Renal cortex interstitium (tissue), 11 donors: ENCODE data around the gene IGF1R. TPM values are rescaled to one million over a fixed set of nuclear protein-coding genes. Genes with fewer than 3 reads are reported as not detected.
A peak's percentile ranks its signal among the peaks of the same experiment; 100 is the strongest.

Experiments used
- DNase-seq, 11 donors: peaks; one replicate each; pipeline ENCODE4 v3.0.0-alpha.2; 2013; ENCODE audit warnings: low read depth in 9 of 11, low spot score in 4 of 11; ENCODE audit errors: extremely low read depth in 1 of 11
- polyA plus RNA-seq, 3 donors: library from polyadenylated mRNA; unstranded; fragments of 120-200 nt; gene quantifications; one replicate each; pipeline ENCODE4 v1.2.1, GENCODE V29; 2013; ENCODE audit not compliant: insufficient read length in 3 of 3

IGF1R gene
- polyA plus RNA-seq, 3 donors = 44.8 to 64.2 (median 50.6) TPM

- DNase-seq = no peak
Observed at GRCh38 chr15:98635848-98636247, 12.5 kb upstream of the IGF1R start.

- DNase-seq = no peak
Observed at GRCh38 chr15:98643115-98643514, 5.2 kb upstream of the IGF1R start.

GRCh38 chr15:98646546-98647025 is 1.8 kb upstream of the IGF1R start:
- DNase-seq = no peak

GRCh38 chr15:98647026-98647773 is 1.1 kb upstream of the IGF1R start:
- peak in 9 of 11 donors; percentile 50 to 78 (median 68) for DNase-seq

- DNase-seq = peak in 5 of 11 donors; percentile 43 to 51 (median 49)
Observed at GRCh38 chr15:98648654-98649471, 524 bp downstream of the IGF1R start.

GRCh38 chr15:98649472-98650416 is 1.4 kb downstream of the IGF1R start:
- peak in 4 of 11 donors; percentile 28 to 45 (median 36) for DNase-seq

GRCh38 chr15:98650417-98651035 is 2.2 kb downstream of the IGF1R start:
- peak in 7 of 11 donors; percentile 32 to 54 (median 50) for DNase-seq

GRCh38 chr15:98651036-98651481 is 2.7 kb downstream of the IGF1R start:
- peak in 5 of 11 donors; percentile 23 to 61 (median 38) for DNase-seq

GRCh38 chr15:98651581-98652220 is 3.4 kb downstream of the IGF1R start:
- peak in 2 of 11 donors; percentile 31 to 40 for DNase-seq

GRCh38 chr15:98653686-98654085 is 5.3 kb downstream of the IGF1R start:
- DNase-seq = no peak

- no peak for DNase-seq
Observed at GRCh38 chr15:98654790-98655360, 6.5 kb downstream of the IGF1R start.

GRCh38 chr15:98655732-98656131 is 7.4 kb downstream of the IGF1R start:
- no peak for DNase-seq

GRCh38 chr15:98657721-98658120 is 9.4 kb downstream of the IGF1R start:
- DNase-seq = no peak

- peak in 1 of 11 donors; percentile 45 for DNase-seq
Observed at GRCh38 chr15:98658831-98659699, 10.7 kb downstream of the IGF1R start.

- no peak for DNase-seq
Observed at GRCh38 chr15:98660055-98660454, 11.7 kb downstream of the IGF1R start.

GRCh38 chr15:98663045-98663444 is 14.7 kb downstream of the IGF1R start:
- no peak for DNase-seq

GRCh38 chr15:98663606-98664005 is 15.3 kb downstream of the IGF1R start:
- DNase-seq = no peak
